HG03060 (cell line): ENCODE results near the gene ZSWIM4.
A peak's percentile ranks its signal among the peaks of the same experiment; 100 is the strongest.
"Not testable (repeated sequence)": the region's sequence is repeated elsewhere in the genome, so short reads cannot be mapped to it uniquely, and the experiment has no call there.

Experiments
- ATAC-seq: cut with Tn5 transposase; IDR thresholded peaks from one replicate; pipeline ENCODE4 v1.9.1; 2021; ENCODE audit warnings: low read depth, moderate number of reproducible peaks; ENCODE audit not compliant: unreplicated experiment

The ZSWIM4 gene

DNA sequence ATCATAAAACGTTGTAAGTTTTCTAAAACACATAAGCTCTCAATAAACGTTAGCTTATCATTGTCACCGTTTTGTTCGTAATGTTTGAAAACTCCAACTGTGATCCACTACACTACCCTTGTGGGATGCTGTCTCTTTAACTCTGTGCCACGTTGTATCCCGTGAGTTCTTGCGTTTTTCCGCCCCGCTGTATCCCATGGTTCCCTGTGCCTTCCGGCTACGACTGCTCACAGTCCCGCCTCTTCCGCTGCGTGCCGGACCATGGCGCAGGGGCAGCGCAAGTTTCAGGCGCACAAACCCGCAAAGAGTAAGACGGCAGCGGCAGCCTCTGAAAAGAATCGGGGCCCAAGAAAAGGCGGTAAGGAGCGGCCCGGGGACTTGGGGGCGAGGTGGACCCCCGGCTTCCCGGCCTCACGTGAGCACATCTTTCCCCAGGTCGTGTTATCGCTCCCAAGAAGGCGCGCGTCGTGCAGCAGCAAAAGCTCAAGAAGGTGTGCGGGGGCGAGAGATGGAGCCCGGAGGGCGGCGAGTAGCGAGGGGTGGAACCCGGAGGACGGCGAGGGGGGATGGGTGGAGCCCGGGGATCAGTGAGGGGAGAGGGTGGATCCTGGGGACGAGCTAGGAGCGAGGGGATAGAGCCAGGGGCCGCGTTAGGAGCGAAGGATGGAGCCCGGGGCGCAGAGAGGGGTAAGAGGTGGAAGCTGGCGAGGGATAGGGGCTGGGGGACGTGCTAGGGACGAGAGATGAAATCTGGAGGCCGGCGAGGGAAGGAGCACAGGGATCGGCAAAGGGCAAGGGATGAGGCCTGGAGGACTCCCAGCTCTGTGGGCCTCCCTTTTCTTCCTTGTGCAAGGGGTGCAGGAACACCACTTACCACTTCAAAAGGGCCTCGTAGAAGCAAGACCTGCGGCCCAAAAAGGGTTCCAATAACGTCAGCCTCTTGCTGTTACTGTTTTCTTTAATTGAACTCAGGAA is 20.7 kb upstream of the ZSWIM4 start, which contains the start of gene C19orf53:
Gene C19orf53 (plus strand): TSS at position 240 of the 975 bp plus-strand sequence. CDS start 22 bp downstream, at position 262.
- ATAC-seq: peak; percentile 76

DNA sequence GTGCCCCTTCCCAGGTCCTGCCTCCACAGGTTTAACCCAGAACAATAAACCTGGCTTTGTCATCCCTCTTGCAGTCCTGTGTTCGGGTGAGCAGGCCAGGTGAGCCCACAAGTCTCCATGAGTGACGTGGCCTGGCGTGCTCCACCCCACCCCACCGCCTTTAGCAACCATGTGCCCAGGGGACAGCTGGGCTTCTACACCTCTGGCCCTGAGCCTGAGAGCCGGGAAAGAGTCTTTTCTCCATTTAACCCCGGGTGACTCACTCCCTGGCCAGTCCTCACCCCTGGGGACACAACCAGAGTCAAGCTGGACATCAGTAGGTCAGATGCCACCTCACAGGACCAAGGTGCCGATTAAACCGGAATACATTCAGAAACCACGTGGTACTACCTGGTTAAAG is 16.8 kb upstream of the ZSWIM4 start:
- ATAC-seq: no peak

DNA sequence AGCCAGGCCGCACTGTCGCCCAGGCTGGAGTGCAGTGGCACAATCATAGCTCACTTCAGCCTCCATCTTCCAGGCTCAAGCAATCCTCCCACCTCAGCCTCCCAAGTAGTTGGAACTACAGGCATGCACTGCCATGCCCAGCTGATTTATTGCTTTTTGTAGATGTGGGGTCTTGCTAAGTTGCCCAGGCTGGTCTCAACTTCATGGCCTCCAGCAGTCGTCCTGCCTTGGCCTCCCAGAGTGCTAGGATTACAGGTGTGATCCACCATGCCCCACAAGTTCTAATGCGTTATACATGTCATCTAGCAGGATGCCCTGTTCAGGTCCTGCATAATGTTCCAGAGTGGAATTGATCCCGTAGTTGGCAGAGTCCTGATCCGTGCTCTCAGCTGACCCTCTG is 16.4 kb upstream of the ZSWIM4 start:
- ATAC-seq: no peak

DNA sequence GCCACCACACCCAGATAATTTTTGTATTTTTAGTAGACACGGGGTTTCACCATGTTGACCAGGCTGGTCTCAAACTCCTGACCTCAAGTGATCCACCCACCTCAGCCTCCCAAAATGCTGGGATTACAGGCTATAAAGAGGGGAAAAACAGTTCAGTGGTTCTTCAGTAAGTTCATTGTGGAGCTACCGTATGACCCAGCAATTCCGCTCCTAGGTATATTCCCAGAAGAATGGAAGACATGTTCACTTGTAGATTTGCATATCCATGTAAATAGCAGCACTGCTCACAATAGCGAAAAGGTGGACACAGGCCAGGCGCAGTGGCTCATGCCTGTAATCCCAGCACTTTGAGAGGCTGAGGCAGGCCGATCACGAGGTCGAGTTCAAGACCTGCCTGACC is 15.4 kb upstream of the ZSWIM4 start:
- not testable (repeated sequence) for ATAC-seq

GRCh38 chr19:13781547-13781946 is 13.7 kb upstream of the ZSWIM4 start:
- no peak for ATAC-seq

GRCh38 chr19:13782537-13782936 is 12.7 kb upstream of the ZSWIM4 start:
- no peak for ATAC-seq

DNA sequence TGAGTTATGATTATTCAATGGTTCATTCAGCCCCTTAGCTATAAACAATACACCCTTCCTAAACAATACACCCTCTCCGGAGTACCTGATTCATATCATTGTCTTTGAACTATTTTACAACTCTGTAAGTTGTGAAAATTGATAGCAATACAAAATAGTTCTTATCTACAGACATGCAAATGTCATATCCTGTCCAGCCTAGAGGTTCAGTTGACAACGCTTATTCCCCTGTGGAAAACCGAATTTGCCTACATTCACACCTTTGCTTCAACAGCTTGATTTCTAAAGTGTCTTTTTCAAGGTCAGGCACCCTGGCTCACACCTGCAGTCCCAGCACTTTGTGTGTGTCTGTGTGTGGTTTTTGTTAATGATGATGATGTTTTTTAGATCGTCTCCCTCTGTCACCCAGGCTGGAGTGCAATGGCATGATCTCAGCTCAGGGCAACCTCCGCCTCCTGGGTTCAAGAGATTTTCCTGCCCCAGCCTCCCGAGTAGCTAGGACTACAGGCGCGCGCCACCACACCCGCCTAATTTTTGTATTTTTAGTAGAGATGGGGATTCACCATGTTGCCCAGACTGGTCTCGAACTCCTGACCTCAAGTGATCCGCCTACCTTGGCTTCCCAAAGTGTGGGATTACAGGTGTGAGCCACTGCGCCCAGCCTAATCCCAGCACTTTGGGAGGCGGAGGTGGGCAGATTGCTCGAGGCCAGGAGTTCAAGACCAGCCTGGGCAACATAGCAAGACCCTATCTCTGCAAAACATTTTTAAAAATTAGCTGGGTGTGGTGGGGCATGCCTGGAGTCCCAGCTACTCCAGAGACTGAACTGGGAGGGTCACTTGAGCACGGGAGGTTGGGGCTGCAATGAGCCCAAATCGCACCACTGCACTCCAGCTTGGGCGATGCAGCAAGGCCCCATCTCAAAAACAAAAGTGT is 11.4 kb upstream of the ZSWIM4 start:
- ATAC-seq: no peak

- no peak for ATAC-seq
These were observed 10.4 kb upstream of the ZSWIM4 start for GRCh38 chr19:13784731-13785452.

GRCh38 chr19:13788991-13789390 is 6.3 kb upstream of the ZSWIM4 start:
- no peak for ATAC-seq

DNA sequence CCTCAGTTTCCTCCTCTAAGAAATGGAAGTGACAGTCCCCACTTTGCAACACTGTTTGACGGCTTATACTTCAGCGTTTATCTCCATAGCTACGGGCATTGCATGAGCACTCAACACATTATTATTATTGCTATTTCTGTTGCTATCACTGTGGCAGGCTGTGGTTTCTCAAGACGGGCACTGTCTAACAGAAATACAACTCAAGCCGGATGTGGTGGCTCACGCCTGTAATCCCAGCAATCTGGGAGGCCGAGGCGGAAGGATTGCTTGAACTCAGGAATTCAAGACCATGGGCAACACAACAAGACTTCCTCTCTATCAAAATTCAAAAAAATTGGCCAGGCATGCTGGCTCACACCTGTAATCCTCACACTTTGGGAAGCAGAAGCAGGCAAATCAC is 4.9 kb upstream of the ZSWIM4 start:
- no peak for ATAC-seq

- ATAC-seq: not testable (repeated sequence)
These were observed 1.9 kb upstream of the ZSWIM4 start for GRCh38 chr19:13793317-13793716.

DNA sequence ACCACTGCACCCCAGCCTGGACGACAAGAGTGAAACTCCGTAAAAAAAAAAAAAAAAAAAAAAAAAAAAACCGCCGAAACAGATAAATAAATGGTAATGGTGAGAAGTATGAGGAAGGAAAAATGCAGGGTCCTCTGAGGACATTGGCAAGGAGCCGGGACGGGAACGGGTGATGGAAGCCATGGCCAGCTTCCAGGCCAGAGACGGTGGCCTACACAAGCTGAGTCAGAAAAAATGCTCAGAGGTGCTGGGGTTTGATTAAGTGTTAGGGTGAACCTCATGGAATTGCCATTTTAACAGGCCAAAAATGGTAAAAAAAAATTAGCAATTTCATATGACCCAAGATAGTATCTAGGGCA is 866 bp upstream of the ZSWIM4 start:
- ATAC-seq: no peak

- ATAC-seq: no peak
These were observed 505 bp downstream of the ZSWIM4 start for GRCh38 chr19:13795595-13796300.

- no peak for ATAC-seq
These were observed 1.2 kb downstream of the ZSWIM4 start for GRCh38 chr19:13796301-13797057.

DNA sequence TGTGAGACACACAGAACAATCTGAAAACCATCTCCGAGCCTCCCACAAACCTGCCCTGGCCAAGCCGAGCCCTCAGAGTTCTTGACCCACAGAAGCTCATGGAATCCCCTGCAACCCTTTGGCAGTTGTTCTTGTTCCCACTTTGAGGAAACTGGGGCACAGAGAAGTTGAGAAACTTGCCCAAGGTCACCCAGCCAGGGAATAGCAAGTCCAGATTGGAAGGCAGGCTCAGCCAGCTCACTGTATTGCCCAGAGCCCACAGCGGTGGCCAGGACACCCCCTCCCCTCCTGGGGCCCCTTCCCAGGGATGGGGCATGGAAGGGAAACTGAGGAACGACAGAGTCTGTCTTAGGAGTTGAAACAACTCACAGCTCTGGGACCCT is 1.8 kb downstream of the ZSWIM4 start:
- no peak for ATAC-seq

DNA sequence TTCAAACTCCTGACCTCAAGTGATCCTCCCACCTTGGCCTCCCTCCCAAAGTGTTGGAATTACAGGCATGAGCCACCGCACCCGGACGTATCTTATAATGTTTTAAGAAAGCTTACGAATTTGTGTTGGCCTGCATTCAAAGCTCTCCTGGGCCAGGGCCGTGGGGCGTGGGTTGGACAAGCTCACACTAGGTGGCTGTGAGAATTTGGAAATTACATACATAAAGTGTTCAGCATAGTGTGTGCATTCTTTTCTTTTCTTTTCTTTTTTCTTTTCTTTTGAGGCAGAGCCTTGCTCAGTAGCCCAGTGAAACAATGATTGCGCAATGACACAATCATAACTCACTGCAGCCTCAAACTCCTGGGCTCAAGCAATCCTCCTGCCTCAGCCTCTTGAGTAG is 2.6 kb downstream of the ZSWIM4 start:
- ATAC-seq: no peak

DNA sequence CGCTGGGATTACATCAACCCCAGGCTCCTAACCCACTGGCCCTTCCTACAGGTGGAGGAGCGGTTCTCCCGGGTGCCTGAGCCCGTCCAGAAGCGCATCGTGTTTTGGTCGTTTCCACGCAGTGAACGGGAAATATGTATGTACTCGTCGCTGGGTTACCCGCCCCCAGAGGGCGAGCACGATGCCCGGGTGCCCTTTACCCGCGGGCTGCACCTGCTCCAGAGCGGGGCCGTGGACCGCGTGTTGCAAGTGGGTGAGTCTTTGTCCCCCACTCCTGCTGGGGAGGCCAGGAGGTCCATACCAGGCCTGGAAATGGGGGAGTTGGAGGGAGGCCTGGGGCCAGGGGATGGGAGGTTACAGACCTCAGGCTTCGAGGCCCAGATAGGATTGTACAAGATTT is 4.4 kb downstream of the ZSWIM4 start:
- no peak for ATAC-seq

GRCh38 chr19:13803038-13803437 is 7.8 kb downstream of the ZSWIM4 start:
- ATAC-seq: no peak
